Measurements from ENCODE around the gene KLK11. TPM values are rescaled to one million over a fixed set of nuclear protein-coding genes. Genes with fewer than 3 reads are reported as not detected.

KLK11 gene
- total RNA-seq, 1 donor = not detected

- Histone ChIP-seq H3K27ac (ENCODE audit: low read depth, low read length) (no peak overlapping the region), H4K20me1 (ENCODE audit: insufficient read depth, low read length) (no peaks in the 10 kb centered on the region), H3K27me3 (ENCODE audit: insufficient read depth, low read length) (peaks cover 17% of the 10 kb centered on the region), H3K79me2 (ENCODE audit: insufficient read depth, low read length) (no peaks in the 10 kb centered on the region), H3K4me1 (ENCODE audit: insufficient read depth, low read length) (no peaks in the 10 kb centered on the region), H3K9me3 (ENCODE audit: low read depth, low read length) (no peaks in the 10 kb centered on the region), H3K4me2 (ENCODE audit: insufficient read depth, low read length) (no peak overlapping the region), H2AFZ (ENCODE audit: low read length) (no peak overlapping the region), H3K36me3 (ENCODE audit: insufficient read depth, low read length) (no peaks in the 10 kb centered on the region), H3K4me3 (ENCODE audit: insufficient read depth, low read length) (no peak overlapping the region)
- DNase-seq (ENCODE audit: insufficient read length, low spot score, missing footprints) = peak; percentile 78
- TF ChIP-seq CTCF (IDR thresholded peaks at IDR 0.05; ENCODE audit: extremely low read depth, low read depth, low read length) = no peak
Measured at GRCh38 chr19:51027126-51027806, 850 bp upstream of the KLK11 start.

GRCh38 chr19:51025809-51026553, 435 bp downstream of the KLK11 start:
- no peaks in the 10 kb centered on the region for H3K79me2 ChIP-seq (ENCODE audit: insufficient read depth, low read length)
- H3K27ac ChIP-seq (ENCODE audit: low read depth, low read length) = no peak overlapping the region
- no peaks in the 10 kb centered on the region for H3K36me3 ChIP-seq (ENCODE audit: insufficient read depth, low read length)
- no peak for TF ChIP-seq CTCF (IDR thresholded peaks at IDR 0.05; ENCODE audit: extremely low read depth, low read depth, low read length)
- no peak overlapping the region for H3K4me2 ChIP-seq (ENCODE audit: insufficient read depth, low read length)
- peak; percentile 86 for DNase-seq (ENCODE audit: insufficient read length, low spot score, missing footprints)
- no peaks in the 10 kb centered on the region for H3K4me1 ChIP-seq (ENCODE audit: insufficient read depth, low read length)
- H3K4me3 ChIP-seq (ENCODE audit: insufficient read depth, low read length) = no peak overlapping the region
- H4K20me1 ChIP-seq (ENCODE audit: insufficient read depth, low read length) = no peaks in the 10 kb centered on the region
- no peaks in the 10 kb centered on the region for H3K9me3 ChIP-seq (ENCODE audit: low read depth, low read length)
- H3K27me3 ChIP-seq (ENCODE audit: insufficient read depth, low read length) = peaks cover 17% of the 10 kb centered on the region
- no peak overlapping the region for H2AFZ ChIP-seq (ENCODE audit: low read length)

GRCh38 chr19:51025401-51025800, 1.0 kb downstream of the KLK11 start:
- no peak for TF ChIP-seq CTCF (IDR thresholded peaks at IDR 0.05; ENCODE audit: extremely low read depth, low read depth, low read length)

GRCh38 chr19:51024924-51025323, 1.5 kb downstream of the KLK11 start:
- H3K9me3 ChIP-seq (ENCODE audit: low read depth, low read length) = no peaks in the 10 kb centered on the region
- no peak for DNase-seq (ENCODE audit: insufficient read length, low spot score, missing footprints)
- H3K27me3 ChIP-seq (ENCODE audit: insufficient read depth, low read length) = peaks cover 22% of the 10 kb centered on the region
- H2AFZ ChIP-seq (ENCODE audit: low read length) = no peak overlapping the region
- H3K27ac ChIP-seq (ENCODE audit: low read depth, low read length) = no peak overlapping the region
- H3K79me2 ChIP-seq (ENCODE audit: insufficient read depth, low read length) = no peaks in the 10 kb centered on the region
- no peak for TF ChIP-seq CTCF (IDR thresholded peaks at IDR 0.05; ENCODE audit: extremely low read depth, low read depth, low read length)
- no peak overlapping the region for H3K4me3 ChIP-seq (ENCODE audit: insufficient read depth, low read length)
- no peaks in the 10 kb centered on the region for H4K20me1 ChIP-seq (ENCODE audit: insufficient read depth, low read length)
- no peak overlapping the region for H3K4me2 ChIP-seq (ENCODE audit: insufficient read depth, low read length)
- no peaks in the 10 kb centered on the region for H3K36me3 ChIP-seq (ENCODE audit: insufficient read depth, low read length)
- H3K4me1 ChIP-seq (ENCODE audit: insufficient read depth, low read length) = no peaks in the 10 kb centered on the region

More at GRCh38 chr19:51025401-51025800, 1.0 kb downstream of the KLK11 start:
- no peaks in the 10 kb centered on the region for H3K4me1 ChIP-seq (ENCODE audit: insufficient read depth, low read length)
- H3K79me2 ChIP-seq (ENCODE audit: insufficient read depth, low read length) = no peaks in the 10 kb centered on the region
- peaks cover 17% of the 10 kb centered on the region for H3K27me3 ChIP-seq (ENCODE audit: insufficient read depth, low read length)
- DNase-seq (ENCODE audit: insufficient read length, low spot score, missing footprints) = peak; percentile 67
- no peak overlapping the region for H2AFZ ChIP-seq (ENCODE audit: low read length)
- H3K36me3 ChIP-seq (ENCODE audit: insufficient read depth, low read length) = no peaks in the 10 kb centered on the region
- no peak overlapping the region for H3K4me2 ChIP-seq (ENCODE audit: insufficient read depth, low read length)
- H3K9me3 ChIP-seq (ENCODE audit: low read depth, low read length) = no peaks in the 10 kb centered on the region
- H3K4me3 ChIP-seq (ENCODE audit: insufficient read depth, low read length) = no peak overlapping the region
- H4K20me1 ChIP-seq (ENCODE audit: insufficient read depth, low read length) = no peaks in the 10 kb centered on the region
- no peak overlapping the region for H3K27ac ChIP-seq (ENCODE audit: low read depth, low read length)
